Activated naive CD4-positive, alpha-beta T cell treated with anti-CD3 and anti-CD28 coated beads, Interleukin-2, amount 50 U/mL, for 72 hours (primary cell): Measurements from ENCODE around the gene ANKRD33. TPM values are rescaled to one million over a fixed set of nuclear protein-coding genes. Genes with fewer than 3 reads are reported as not detected.
"Not testable (repeated sequence)": the region's sequence is repeated elsewhere in the genome, so short reads cannot be mapped to it uniquely, and the experiment has no call there.

Source experiments
- ATAC-seq, 2 donors: fragments of 150-1000 bp; cut with Tn5 transposase; 2 replicates each; pipeline ENCODE4 v1.10.0; 2021; ENCODE audit warnings: mild to moderate bottlenecking in 2 of 2, moderate library complexity in 2 of 2
- DNase-seq, 2 donors: peaks; one replicate each; pipeline ENCODE4 v3.0.0; 2021 to 2022; ENCODE audit warnings: low spot score in 2 of 2
- H3K27ac Mint-ChIP-seq, 2 donors: one replicate each; pipeline ENCODE4 v1.8.0; 2022; ENCODE audit warnings: mild to moderate bottlenecking in 2 of 2, mixed read lengths in 2 of 2
- H3K36me3 Mint-ChIP-seq, 2 donors: one replicate each; pipeline ENCODE4 v1.8.0; 2022; ENCODE audit warnings: mixed read lengths in 2 of 2
- H3K9me3 Mint-ChIP-seq, 2 donors: one replicate each; pipeline ENCODE4 v1.8.0; 2022; ENCODE audit warnings: mixed read lengths in 2 of 2
- total RNA-seq, 2 donors: library from RNA; stranded (reverse); gene quantifications; one replicate each; pipeline ENCODE4 v1.2.3, GENCODE V29; 2022

The ANKRD33 gene
- total RNA-seq, 2 donors from 2014 or later, result not detected

- Mint-ChIP-seq H3K36me3 (no peaks in the 10 kb centered on the region), H3K9me3 (no peaks in the 10 kb centered on the region), H3K27ac (no peak overlapping the region)
- ATAC-seq (no peak), DNase-seq (no peak)
Observed at GRCh38 chr12:51869496-51869865, 18.4 kb upstream of the ANKRD33 start.

DNA sequence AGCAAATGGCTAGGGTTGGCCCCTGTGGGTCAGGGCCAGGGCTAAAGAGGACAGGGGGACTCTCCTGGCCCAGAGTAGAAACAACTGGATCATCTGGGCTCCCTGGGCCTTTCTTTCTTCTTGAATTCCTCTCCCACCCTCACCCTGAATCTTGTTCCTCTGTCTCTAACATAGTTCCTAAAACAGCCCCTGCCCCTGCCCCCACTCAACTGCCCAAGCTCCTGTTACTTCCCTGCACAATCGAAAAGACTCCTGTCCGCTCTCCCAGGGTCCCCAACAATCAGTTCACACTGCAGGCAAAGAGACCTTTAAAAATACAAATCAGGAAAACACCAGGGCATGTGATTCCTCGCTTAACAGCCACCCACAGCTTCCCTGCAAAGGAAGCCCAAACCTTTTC, 18.0 kb upstream of the ANKRD33 start:
- no peak for ATAC-seq
- no peaks in the 10 kb centered on the region for H3K9me3 Mint-ChIP-seq
- no peak for DNase-seq
- no peaks in the 10 kb centered on the region for H3K36me3 Mint-ChIP-seq
- no peak overlapping the region for H3K27ac Mint-ChIP-seq

GRCh38 chr12:51870504-51870903, 17.4 kb upstream of the ANKRD33 start:
- Mint-ChIP-seq H3K36me3 (no peaks in the 10 kb centered on the region), H3K9me3 (no peaks in the 10 kb centered on the region), H3K27ac (no peak overlapping the region)
- ATAC-seq (no peak), DNase-seq (no peak)

DNA sequence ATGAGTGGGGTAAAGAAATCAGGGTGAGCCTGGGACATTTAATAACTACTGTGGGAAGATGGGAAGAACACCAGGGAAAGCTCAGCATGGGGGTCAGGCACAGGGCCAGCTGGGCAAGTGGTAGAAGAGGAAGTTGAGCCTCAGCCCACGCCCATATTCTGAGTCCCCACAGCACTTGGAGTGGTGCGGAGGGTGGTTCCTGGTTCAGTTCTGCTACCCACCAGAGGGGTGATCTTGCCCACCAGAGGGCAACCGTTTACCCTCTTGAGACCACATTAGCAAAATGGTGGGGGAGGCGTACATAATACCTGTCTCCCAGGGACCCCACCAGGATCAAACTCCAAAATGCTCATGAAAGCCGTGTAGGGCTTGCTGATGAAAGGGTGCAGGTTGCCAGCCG, 16.8 kb upstream of the ANKRD33 start:
- Mint-ChIP-seq H3K9me3 (no peaks in the 10 kb centered on the region), H3K27ac (no peak overlapping the region), H3K36me3 (no peaks in the 10 kb centered on the region)
- ATAC-seq, result no peak
- no peak for DNase-seq

GRCh38 chr12:51871918-51872688, 15.8 kb upstream of the ANKRD33 start:
- DNase-seq, result no peak
- Mint-ChIP-seq H3K9me3 (no peaks in the 10 kb centered on the region), H3K27ac (no peak overlapping the region), H3K36me3 (no peaks in the 10 kb centered on the region)
- ATAC-seq, result no peak

GRCh38 chr12:51872689-51872981, 15.3 kb upstream of the ANKRD33 start:
- ATAC-seq (no peak), DNase-seq (no peak)
- no peaks in the 10 kb centered on the region for H3K36me3 Mint-ChIP-seq
- no peaks in the 10 kb centered on the region for H3K9me3 Mint-ChIP-seq
- no peak overlapping the region for H3K27ac Mint-ChIP-seq

- no peaks in the 10 kb centered on the region for H3K9me3 Mint-ChIP-seq
- ATAC-seq (no peak), DNase-seq (no peak)
- H3K27ac Mint-ChIP-seq, result no peak overlapping the region
- H3K36me3 Mint-ChIP-seq, result no peaks in the 10 kb centered on the region
Observed at GRCh38 chr12:51873251-51873994, 14.5 kb upstream of the ANKRD33 start.

DNA sequence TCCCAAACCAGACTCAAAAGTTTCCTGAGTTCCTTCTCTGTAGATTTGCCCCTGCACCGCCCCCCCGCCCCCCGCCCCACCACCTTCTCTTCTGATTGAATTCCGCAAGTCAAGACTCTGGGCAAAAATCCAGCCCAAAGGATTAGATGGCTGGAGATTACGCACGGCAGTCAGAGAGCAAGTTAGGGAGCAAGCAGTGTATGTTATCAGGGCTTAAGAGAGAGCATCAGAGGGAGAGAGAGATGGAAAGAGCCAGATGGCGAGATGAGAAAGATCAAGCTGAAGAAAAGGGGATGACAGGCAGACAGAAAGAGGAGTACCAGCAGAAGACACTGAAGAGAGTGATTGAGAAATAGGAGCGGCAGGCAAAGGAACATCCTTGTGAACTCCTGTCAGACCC, 13.9 kb upstream of the ANKRD33 start:
- no peak for DNase-seq
- no peak for ATAC-seq
- Mint-ChIP-seq H3K27ac (no peak overlapping the region), H3K9me3 (no peaks in the 10 kb centered on the region), H3K36me3 (no peaks in the 10 kb centered on the region)

GRCh38 chr12:51874486-51874885, 13.4 kb upstream of the ANKRD33 start:
- Mint-ChIP-seq H3K36me3 (no peaks in the 10 kb centered on the region), H3K9me3 (no peaks in the 10 kb centered on the region), H3K27ac (no peak overlapping the region)
- DNase-seq (no peak), ATAC-seq (no peak)

DNA sequence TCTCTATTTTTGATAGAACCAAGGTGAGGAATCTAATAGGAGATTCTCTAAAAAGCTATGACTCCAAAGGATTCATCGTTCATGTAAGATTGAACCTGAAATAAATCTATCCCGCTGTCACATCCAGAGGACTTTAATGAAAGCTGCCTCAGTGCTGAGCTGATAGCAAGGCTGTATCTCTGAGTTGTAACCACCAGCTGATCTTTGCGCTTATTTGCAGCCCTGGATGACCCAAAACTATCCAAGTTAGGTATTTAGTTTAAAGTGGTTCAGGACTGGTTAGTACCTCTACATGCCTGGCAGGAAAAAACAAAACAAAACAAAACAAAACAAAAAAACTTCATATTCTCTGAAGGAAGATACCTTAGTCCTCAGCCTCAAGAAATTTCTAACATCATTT, 8.8 kb upstream of the ANKRD33 start:
- ATAC-seq (no peak), DNase-seq (no peak)
- Mint-ChIP-seq H3K27ac (no peak overlapping the region), H3K36me3 (no peaks in the 10 kb centered on the region), H3K9me3 (peaks cover 0 to 3% of the 10 kb centered on the region in 2 donors)

DNA sequence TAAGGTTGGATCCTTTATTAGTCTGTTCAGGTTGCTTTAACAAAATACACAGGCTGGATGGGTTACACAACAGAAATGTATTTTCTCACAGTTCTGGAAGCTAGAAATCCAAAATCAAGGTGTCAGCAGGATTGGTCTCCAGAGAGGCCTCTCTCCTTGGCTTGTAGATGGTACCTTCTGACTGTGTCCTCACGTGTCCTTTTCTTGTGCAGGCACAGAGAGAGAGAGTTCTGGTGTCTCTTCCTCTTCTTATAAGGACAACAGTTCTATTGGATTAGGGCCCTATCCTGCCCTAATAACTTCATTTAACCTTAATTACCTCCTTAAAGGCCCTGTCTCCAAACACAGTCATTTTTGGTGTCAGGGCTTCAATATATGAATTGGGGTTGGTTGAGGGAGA, 4.6 kb upstream of the ANKRD33 start:
- Mint-ChIP-seq H3K36me3 (peaks cover 7 to 17% of the 10 kb centered on the region in 2 donors), H3K9me3 (peaks cover 6 to 8% of the 10 kb centered on the region in 2 donors), H3K27ac (no peak overlapping the region)
- ATAC-seq, result no peak
- no peak for DNase-seq

DNA sequence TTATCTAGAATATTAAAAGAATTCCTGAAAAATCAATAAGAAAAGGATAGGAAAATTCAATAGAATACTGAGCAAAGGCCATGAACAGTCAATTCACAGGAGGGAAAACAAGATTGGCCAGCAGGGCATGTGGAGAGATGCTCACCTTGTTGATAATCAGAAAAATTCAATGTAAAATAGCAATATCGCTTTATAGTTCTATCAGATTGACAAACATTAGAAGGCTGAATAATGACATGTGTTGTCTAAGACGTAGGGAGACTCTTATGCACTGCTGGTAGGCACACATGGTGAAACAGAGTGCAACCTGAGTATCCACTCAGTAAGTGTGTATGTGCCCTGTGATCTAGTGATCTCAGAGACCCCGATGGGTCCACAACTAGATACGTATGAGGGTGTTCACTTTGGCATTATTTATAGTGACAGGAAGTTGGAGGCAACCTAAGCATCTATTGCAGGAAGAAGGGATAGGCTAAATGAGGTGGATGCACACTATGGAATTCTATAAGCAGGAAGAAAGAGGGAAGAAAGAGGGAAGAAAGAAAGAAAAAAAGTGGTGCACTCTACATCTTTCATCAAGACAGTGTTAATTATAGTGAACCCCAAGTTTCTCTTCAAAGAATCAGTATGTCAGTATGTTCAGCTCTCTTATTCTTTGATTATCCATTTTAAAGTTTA, 3.8 kb upstream of the ANKRD33 start:
- H3K9me3 Mint-ChIP-seq, result peaks cover 6 to 8% of the 10 kb centered on the region in 2 donors
- DNase-seq, result no peak
- H3K36me3 Mint-ChIP-seq, result peaks cover 7 to 17% of the 10 kb centered on the region in 2 donors
- H3K27ac Mint-ChIP-seq, result no peak overlapping the region
- no peak for ATAC-seq

DNA sequence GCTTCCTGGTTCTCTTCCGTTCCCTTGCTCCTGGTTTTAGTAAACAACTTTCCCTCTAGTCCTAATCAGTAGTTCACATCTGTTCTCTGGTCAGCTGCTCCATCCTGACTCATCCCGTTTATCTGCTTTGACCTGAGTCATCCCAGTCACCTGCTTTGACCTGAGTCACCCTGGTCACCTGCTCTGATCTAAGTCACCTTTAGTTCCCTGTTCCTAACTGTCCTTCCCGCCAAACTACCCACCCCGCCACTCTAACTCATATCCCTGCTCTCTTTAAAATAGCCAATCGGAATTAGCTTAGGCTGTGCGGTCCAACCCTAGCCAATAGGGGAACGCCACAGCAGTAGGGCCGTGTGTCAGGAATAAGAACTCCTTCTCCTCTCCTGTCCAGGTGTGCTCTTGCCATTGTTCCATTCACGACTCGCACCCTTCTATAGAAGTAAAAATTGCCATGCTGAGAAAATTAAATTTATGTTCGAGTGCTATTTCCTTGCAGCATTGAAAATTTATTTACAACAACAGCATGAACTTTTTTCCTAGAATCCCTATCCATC, 3.1 kb upstream of the ANKRD33 start:
- DNase-seq, result no peak
- peaks cover 6 to 8% of the 10 kb centered on the region in 2 donors for H3K9me3 Mint-ChIP-seq
- H3K36me3 Mint-ChIP-seq, result peaks cover 7 to 17% of the 10 kb centered on the region in 2 donors
- H3K27ac Mint-ChIP-seq, result peak overlapping the region; percentile 65 to 91
- ATAC-seq, result peak in 1 of 2 donors; percentile 55

DNA sequence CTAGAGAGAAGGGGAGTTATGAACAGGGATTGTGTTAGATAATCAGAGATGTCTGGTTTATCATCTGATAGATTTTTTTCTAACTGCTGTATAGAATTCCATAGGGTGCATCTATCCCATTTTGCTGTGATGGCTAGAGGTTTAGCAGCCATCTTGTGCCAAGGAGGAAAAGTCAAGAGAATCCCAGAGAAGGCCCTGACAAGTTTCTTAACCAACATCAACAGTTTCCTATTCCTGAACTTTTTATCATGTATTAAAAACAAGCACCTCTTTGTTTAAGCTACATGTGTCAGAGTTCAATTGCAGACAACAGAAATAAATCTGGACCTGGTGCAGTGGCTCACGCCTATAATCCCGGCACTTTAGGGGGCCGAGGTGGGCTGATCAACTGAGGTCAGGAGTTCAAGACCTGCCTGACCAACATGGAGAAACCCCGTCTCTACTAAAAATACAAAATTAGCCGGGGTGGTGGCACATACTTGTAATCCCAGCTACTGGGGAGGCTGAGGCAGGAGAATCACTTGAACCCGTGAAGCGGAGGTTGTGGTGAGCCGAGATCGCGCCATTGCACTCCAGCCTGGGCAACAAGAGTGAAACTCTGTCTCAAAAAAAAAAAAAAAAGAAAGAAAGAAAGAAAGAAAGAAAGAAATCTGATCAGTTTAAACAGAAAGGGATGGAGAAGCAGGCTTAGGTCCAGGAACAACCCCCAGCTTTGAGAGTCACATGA, 2.4 kb upstream of the ANKRD33 start:
- DNase-seq, H3K9me3 Mint-ChIP-seq, ATAC-seq: not testable (repeated sequence)
- Mint-ChIP-seq H3K36me3 (peaks cover 7 to 17% of the 10 kb centered on the region in 2 donors), H3K27ac (peak overlapping the region; percentile 81 to 91)

DNA sequence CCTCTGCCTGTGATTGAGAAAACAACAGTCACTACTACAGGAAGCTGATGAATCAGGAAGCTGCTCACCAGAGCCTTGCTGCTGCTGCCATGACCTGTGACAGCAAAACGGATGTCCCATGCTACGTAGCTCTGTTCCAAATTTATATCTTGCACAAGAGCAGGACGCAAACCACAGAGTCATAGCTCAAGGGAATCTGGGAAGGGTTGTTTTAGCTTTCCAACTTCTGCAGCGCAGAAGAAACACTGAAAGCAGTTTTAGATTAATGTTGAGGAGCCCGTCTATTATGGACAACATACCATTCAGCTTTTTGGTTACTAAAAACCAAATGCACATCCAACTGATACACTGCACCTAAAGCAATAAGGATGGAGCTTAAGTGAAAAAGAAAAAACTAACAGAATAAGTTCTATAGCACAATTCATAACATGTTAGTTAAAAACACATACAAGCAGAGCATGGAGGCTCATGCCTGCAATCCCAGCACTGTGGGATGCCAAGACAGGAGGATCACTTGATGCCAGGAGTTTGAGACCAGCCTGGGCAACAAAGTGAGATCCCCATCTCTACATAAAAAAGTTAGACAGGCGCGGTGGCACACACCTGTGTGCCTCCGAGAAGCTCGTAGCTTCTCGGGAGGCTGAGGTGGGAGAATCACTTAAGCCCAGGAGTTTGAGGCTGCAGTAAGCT, 1.7 kb upstream of the ANKRD33 start:
- DNase-seq (peak in 1 of 2 donors; percentile 28), ATAC-seq (peak; percentile 92 to 98)
- peaks cover 6 to 8% of the 10 kb centered on the region in 2 donors for H3K9me3 Mint-ChIP-seq
- peaks cover 7 to 17% of the 10 kb centered on the region in 2 donors for H3K36me3 Mint-ChIP-seq
- H3K27ac Mint-ChIP-seq, result peak overlapping the region; percentile 81 to 91
